ENCODE results near the gene PDE1C. TPM values are rescaled to one million over a fixed set of nuclear protein-coding genes. Genes with fewer than 3 reads are reported as not detected.

Gene PDE1C
- total and polyA plus RNA-seq, 8 donors = 1.2 to 4.2 (median 2.2) TPM

GRCh38 chr7:32070051-32070405, 179 bp downstream of the PDE1C start:
- TF ChIP-seq, protein P1, sequence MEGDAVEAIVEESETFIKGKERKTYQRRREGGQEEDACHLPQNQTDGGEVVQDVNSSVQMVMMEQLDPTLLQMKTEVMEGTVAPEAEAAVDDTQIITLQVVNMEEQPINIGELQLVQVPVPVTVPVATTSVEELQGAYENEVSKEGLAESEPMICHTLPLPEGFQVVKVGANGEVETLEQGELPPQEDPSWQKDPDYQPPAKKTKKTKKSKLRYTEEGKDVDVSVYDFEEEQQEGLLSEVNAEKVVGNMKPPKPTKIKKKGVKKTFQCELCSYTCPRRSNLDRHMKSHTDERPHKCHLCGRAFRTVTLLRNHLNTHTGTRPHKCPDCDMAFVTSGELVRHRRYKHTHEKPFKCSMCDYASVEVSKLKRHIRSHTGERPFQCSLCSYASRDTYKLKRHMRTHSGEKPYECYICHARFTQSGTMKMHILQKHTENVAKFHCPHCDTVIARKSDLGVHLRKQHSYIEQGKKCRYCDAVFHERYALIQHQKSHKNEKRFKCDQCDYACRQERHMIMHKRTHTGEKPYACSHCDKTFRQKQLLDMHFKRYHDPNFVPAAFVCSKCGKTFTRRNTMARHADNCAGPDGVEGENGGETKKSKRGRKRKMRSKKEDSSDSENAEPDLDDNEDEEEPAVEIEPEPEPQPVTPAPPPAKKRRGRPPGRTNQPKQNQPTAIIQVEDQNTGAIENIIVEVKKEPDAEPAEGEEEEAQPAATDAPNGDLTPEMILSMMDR (IDR thresholded peaks at IDR 0.05) = no peak
- Histone ChIP-seq H3K27ac (peak overlapping the region in 2 of 4 donors; percentile 3 to 39), H3K27me3 (no peaks in the 10 kb centered on the region)

DNA sequence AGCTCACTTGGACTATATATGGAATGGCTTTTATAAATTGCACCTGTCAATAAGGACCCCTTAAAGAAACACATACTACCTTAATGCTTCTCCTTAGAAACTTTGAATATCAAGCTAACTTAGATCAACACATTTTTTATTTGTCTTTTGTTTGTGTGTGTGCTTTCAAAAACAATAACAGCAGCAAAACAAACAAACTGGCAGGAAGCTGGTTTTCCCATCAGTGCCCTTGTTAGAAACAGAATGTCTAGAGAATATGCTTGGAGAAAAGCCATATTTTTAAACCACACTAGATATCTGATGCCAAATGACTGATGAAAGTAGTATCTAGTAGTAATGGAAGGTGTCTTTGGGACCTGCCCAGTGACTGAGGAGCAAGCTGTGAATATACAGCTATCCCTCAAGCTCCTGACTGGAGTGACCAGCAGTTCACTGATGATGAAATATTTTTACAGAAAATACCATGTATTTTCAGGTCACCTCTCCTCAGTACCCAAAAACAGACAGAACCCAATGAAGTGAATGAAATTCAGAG, 1.0 kb downstream of the PDE1C start:
- peak overlapping the region in 1 of 4 donors; percentile 5 for H3K4me3 ChIP-seq
- intact Hi-C loops (cut with DNase I) = no loop called here
- FAIRE-seq = no peak
- no peaks in the 10 kb centered on the region for H3K4me1 ChIP-seq
- TF ChIP-seq, protein P1 (IDR thresholded peaks at IDR 0.05) = no peak
- ATAC-seq = no peak
- DNase-seq = no peak
- H3K9me3 ChIP-seq = no peaks in the 10 kb centered on the region
- no peaks in the 10 kb centered on the region for H3K27me3 ChIP-seq
- no peak overlapping the region for H3K27ac ChIP-seq
- no peaks in the 10 kb centered on the region for H3K36me3 ChIP-seq

More at GRCh38 chr7:32070051-32070405, 179 bp downstream of the PDE1C start:
- Histone ChIP-seq H3K36me3 (no peaks in the 10 kb centered on the region), H3K9me3 (no peaks in the 10 kb centered on the region), H3K4me1 (no peaks in the 10 kb centered on the region), H3K4me3 (peak overlapping the region in 3 of 4 donors; percentile 26 to 56 (median 36))
- ATAC-seq (peak in 1 of 4 donors; percentile 43), DNase-seq (no peak), FAIRE-seq (no peak)
- intact Hi-C loops (cut with DNase I) = no loop called here
- WGBS, 2 donors = 8 to 11% methylated on average over 9 of the region's 9 CpGs

GRCh38 chr7:32068411-32069101, 1.7 kb downstream of the PDE1C start:
- peak overlapping the region in 1 of 4 donors; percentile 5 for H3K4me3 ChIP-seq
- no peak for FAIRE-seq
- intact Hi-C loops (cut with DNase I) = no loop called here

GRCh38 chr7:32066441-32066840, 3.8 kb downstream of the PDE1C start:
- TF ChIP-seq, protein P1 (IDR thresholded peaks at IDR 0.05) = no peak
- intact Hi-C loops (cut with DNase I) = no loop called here
- no peaks in the 10 kb centered on the region for H3K4me1 ChIP-seq
- no peak for ATAC-seq
- no peaks in the 10 kb centered on the region for H3K36me3 ChIP-seq
- H3K27ac ChIP-seq = no peak overlapping the region
- H3K4me3 ChIP-seq = no peak overlapping the region
- no peaks in the 10 kb centered on the region for H3K9me3 ChIP-seq
- 45 to 49% methylated on average over 2 of the region's 2 CpGs for WGBS, 2 donors
- H3K27me3 ChIP-seq = no peaks in the 10 kb centered on the region
- FAIRE-seq = no peak
- DNase-seq = no peak

More at GRCh38 chr7:32068411-32069101, 1.7 kb downstream of the PDE1C start:
- Histone ChIP-seq H3K9me3 (no peaks in the 10 kb centered on the region), H3K36me3 (no peaks in the 10 kb centered on the region), H3K27me3 (no peaks in the 10 kb centered on the region), H3K4me1 (no peaks in the 10 kb centered on the region), H3K27ac (no peak overlapping the region)
- ATAC-seq (no peak), DNase-seq (no peak)
- TF ChIP-seq, protein P1 (IDR thresholded peaks at IDR 0.05) = no peak
- WGBS, 2 donors = 38 to 47% methylated on average over 11 of the region's 11 CpGs

DNA sequence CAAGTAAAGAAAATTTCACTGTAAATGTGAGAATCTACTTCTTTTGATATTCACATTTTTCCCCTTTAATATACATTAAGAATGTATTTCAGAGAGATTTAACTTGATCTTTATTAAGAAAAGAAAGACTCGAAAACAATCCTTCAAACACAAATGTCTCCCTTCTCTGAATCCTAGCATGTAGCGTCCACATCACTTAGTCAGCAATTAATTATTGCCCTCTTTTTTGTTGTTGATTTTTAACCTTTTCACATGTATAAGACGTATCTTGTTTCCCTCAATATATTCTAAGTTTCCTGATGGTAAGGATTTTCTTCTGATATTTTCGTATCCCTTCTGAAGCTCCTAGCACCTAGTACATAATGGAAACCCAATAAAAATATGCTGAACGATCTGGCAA, 6.6 kb downstream of the PDE1C start:
- H3K4me1 ChIP-seq = no peaks in the 10 kb centered on the region

More for the DNA sequence above, 6.6 kb downstream of the PDE1C start:
- Histone ChIP-seq H3K36me3 (no peaks in the 10 kb centered on the region), H3K4me3 (no peak overlapping the region), H3K27ac (no peak overlapping the region), H3K27me3 (no peaks in the 10 kb centered on the region), H3K9me3 (no peaks in the 10 kb centered on the region)
- intact Hi-C loops (cut with DNase I) = no loop called here
- WGBS, 2 donors = 84 to 89% methylated on average over 5 of the region's 5 CpGs
- FAIRE-seq = no peak
- no peak for ATAC-seq
- TF ChIP-seq, protein P1 (IDR thresholded peaks at IDR 0.05) = no peak
- no peak for DNase-seq

All from pancreas (tissue), 10 donors.